RPMI7951 (cell line): ENCODE data around the gene MRTFB. TPM values are rescaled to one million over a fixed set of nuclear protein-coding genes. Genes with fewer than 3 reads are reported as not detected.

ENCODE experiments used
- DNase-seq: peaks from one replicate; pipeline ENCODE4 v3.0.0-alpha.2; 2012; ENCODE audit warnings: low read depth
- total RNA-seq: library from RNA; depleted of rRNA; stranded (reverse); fragments of >200 nt; shearing (Covaris generic); gene quantifications from 2 replicates; pipeline ENCODE4 v1.2.3, GENCODE V29; 2014

MRTFB gene
- total RNA-seq, 1 experiment from 2014 or later: 6.2 TPM

DNA sequence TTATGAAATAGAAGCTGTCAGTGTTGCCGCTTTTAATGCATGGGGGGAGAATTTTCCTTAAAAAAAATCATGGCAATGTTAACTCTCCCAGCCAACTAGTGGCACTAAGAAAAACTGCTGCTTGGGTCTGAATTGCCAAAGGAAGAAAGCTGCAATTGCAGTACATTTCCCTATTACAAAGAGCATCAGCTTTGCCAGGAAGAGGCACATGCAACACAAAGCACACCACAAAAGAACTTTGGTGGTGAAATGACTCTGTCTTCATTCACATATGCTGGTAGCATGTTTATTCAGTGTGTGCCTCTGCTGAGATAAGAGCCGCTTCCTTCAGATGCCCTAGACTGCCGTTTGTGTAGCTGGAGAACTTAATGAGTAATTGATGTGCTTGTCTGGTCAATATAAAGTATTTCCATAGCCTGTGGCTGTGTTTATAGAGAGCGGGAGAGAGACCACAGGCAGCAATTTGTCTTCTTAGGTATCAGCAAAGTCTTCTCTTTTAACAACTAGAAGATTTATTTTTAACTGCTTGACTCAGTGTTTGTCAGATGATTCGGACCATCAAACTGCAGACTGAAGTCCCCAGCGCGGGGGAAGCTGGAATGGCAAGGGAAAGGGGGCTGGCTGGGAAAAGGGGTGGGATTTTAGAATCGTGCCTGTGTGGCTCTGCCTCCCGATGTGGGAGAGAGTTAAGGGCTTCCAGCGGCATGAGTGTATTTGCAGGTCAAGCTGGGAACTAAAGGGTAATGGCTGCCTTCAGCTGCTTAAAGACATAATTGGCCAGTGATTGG, 115.1 kb downstream of the MRTFB start:
- DNase-seq: peak; percentile 69

DNA sequence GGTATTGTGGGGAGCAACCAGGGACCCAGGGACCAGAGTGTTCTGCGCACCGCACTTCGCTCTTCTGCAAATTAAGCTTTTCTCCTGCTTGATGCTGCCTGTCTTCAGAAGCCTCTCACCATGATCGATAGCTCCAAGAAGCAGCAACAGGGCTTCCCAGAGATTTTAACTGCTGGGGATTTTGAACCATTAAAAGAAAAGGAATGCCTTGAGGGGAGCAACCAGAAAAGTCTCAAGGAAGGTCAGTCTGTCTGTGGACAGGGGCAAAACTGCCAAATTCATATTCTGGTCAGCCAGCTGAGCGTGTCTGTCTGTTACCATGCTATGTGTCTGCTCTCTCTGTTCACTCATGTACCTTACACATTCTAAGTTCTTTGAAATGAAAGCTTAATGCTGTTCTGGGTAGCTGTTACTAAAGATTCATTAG, 115.7 kb downstream of the MRTFB start:
- no peak for DNase-seq

DNA sequence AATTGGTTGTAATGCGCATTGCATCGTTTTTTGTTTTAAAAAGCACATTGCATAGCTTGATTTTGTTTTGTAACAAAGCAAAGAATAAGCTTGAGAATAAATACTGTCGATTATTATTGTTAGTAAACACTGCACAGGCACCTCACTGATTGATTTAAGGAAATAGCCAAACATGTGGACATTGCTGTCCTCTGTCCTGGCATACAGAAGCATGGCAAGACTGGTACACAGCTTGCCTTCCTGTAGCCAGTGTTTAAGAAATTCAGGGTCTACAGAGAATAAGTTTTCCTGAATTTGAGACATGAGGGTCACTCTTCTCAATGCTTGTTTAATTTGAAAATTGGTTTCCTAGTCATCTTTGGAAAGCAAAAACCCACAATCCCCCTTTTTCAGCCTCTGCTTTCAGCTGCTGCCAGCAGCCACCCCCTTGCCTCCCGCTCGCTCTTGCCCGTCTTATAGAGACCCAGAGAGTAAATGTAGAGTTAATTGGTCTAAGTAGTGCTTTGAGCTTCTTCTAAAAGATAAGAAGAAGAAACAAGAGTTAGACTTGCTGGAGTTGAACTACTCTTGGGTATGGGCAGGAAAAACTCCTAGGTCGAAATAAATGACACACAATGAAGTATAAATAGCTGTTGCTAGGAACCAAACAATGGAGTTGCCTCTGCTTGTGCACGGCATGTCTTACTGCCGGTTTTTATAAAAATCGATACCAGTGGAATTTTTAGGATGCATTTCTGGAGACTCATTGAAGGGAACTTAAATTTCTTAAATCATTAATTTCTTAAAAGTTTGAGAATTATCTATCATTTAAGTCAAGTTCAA, 116.6 kb downstream of the MRTFB start:
- DNase-seq: no peak

DNA sequence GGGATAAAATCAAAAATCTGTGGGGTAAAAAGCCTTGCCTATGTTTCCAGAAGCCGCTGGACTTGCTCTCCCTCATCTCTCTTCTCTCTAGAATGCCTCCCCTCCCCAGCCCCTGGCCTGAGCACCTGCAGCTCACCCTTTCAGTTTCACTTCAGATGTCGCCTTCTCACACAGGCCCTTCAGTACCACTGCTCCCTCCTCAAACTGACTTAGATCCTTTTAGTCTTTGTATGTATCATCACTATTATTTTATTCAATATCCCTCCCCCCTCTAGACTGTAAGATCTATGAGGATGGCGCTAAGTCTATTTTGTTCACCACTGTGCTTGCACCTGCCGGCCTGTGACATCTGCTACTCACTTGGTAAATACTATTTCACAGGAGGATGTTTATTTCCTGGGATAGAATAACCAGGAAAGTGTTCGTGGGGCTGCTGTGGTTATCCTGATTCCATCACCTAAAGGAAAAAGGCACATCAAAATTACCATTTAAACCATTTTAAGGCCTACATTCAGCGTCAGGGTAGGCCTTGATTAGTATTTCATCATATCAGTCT, 122.3 kb downstream of the MRTFB start:
- DNase-seq: no peak

DNA sequence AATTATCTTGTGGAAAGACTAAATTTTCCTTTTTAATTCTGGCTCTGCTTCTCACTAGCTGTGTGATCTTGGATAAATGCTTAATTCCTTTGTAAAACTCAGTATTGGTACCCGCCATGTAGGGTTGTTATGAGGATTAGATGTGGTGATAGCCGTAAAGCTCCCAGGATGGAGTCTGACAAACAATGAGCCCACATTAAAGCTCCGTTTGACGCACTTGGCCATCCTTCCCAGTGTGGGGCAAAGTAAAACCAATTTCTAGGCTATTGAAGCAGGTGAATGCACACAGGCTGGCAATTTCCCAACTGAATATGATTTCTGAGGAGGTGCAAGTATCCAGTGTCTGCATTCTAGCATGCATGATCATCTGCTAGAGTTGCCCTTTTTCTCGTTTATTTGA, 123.6 kb downstream of the MRTFB start:
- DNase-seq: no peak

DNA sequence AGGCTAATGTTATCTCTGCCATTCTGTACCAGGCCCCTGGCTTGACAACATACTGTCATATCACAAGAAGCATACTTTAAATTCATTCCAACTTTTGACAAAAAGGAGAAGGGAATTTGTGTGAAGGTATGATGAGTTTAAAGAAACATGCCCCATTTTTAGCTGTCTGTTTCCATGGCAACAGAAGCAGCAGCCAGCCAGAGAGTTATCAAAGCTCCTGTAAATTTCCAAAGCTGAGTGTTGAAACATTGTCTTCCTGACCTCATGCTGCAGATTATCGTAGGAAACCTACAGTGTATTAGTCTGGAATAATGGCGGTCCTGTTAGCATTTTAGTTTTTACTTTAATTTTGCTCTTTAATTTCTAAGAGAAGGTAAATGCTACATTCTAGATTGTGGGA, 124.9 kb downstream of the MRTFB start:
- DNase-seq: no peak

DNA sequence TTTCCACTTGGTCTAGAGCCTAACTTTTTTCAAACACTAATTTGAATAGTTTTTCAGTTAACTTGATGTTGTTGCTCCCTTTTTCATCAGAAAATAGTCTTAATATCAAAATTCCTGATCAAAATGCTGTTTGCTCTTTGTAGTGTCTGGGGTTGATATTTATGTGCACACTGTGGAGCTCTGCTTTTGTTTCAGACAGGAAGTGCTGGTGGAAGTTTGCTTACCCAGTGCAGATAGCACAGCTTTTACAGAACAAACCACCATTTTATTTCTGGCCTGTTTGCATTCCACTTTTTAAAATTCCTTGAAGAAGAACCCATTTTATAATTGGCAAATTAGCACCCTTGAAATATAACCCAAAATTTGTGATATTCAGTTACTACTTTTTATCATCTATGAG, 125.4 kb downstream of the MRTFB start:
- no peak for DNase-seq

DNA sequence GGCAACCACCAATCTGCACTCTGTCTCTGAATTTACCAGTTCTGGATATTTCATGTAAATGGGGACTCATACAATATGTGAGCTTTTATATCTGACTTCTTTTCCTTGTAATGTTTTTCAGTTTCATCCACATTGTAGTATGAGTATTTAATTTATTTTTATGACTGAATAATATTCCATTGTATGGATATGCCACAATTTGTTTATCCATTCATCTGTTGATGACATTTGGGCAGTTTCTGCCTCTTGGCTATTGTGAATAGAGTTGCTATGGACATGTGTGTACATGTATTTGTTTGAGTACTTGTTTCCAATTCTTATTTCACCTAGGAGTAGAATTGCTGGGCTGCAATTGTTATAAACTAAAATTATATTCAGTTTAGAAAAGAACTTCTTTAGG, 126.9 kb downstream of the MRTFB start:
- DNase-seq: no peak

DNA sequence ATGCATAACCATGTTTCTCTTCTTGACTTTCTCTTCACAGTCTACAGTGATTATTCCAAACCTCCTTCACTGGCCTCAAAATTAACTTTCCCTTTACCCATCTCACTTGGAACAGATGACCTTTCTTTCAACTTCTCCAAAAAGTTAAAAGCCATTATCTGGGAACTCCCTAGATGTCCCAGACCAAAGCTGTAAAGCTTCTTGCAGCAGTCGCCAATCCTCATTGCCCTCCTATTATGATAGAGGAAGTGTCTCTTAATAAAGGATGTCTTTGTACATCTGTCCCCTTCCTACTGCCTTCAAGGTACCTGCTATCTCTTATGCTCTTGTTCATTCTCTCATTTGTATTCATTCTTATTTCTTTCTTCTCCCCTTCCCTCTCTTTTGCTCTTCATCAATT, 127.5 kb downstream of the MRTFB start:
- no peak for DNase-seq

DNA sequence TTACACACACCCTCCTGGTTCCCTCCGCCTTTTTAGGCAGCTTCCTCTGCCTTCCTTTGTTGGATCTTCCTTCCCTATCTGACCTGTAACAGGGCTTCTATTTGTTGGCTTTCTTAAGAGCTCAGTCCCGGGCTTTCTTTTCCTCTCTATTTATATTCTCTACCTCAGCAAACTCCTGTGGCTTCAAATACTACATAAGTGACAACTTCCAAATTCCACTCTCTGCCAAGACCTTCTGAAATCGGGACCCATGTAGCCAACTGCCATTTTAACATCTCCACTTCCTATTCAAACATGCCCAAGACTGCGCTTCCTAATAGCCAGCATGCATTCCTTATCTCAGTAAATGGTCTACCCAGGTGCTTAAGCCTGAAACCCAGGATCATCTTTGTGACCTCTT, 128.1 kb downstream of the MRTFB start:
- DNase-seq: no peak

DNA sequence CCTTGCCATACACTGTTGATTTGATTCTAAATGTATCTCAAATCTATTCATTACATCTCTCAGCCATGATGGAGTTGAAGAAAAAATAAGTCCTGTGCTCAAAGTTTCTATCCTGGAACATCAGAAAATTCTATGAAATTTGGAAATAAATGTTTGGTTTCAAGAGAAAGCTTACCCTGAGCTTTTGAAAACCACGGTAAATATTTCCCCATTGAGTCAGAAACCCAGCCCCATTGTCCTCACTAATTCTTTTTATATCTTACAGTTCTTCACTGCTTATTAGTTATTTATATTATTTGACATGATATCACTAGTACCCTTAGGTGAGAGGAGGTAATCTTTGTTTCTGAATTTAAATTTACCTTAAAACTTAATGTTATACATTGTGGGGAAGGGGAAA, 128.5 kb downstream of the MRTFB start:
- DNase-seq: peak; percentile 8

DNA sequence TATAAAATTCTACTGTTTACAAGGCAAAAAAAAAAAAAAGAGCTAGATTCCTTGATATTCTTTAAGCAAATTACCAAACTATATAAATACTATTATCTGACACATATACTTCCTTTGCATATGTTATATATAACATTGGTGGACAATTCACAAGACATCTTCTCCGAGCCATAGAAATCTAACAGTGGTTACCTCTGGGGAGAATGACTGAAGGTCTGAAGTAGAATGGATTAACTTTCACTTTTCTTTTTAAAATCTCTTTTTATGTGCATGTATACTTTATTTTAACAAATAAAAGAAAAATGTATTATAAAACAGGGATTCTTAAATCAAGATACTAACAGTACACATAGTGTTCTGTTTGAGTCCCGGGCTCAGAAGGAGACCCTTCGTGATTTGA, 131.0 kb downstream of the MRTFB start:
- DNase-seq: no peak

DNA sequence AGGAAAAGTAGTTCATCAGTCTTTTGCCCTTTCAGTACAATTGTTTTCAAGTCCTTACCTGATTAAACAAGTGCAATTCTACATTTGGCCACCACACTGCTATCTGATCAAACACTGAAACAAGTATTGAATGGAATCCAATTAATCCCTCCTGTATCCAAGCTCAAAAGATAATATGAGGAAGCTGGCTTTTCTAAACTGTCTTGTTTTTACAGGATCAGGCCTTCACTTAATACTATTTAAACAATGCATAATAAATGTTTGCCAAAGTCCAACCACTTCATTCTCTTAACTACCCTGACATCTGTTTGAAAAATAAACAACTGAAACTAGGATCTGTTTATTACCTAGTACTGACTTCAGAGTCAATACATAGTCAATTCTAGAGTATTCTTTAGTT, 131.6 kb downstream of the MRTFB start:
- DNase-seq: no peak

DNA sequence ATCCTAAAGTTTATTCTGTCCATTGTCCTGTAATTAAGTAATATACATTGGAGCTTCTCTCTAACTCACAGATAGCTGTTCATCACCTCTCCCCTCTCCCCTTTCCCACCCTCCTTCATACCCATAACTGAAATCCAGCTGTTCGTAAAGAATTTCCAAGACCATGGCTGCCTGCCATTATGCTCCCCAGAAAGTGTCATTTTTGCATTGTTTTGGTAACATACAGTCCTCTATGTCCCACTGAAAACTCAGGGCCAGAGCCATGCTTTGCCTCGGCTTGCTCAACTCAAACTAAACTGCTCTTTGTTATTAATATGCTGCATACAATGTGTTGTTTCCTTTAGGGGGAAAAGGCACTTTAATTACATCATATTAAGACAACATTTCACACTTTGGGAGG, 132.0 kb downstream of the MRTFB start:
- DNase-seq: no peak

DNA sequence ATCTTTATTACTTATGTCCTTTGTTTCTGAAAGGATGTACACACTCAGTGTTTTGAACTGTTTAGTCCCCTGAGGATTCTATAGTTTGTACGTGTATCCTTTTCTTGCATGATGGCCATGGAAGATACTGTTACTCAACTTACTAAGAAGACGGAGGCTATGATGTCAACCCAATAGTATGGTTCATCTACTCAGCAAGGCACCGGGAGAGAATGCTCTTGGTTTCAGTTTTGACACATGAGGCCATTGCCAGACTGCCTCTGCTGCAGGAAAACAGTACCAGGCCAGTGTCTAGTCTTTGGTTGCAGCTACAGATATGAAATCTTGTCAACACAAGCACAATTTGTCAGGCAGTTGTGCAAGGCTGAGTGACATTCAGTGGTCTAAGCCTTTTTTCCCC, 134.5 kb downstream of the MRTFB start:
- no peak for DNase-seq

DNA sequence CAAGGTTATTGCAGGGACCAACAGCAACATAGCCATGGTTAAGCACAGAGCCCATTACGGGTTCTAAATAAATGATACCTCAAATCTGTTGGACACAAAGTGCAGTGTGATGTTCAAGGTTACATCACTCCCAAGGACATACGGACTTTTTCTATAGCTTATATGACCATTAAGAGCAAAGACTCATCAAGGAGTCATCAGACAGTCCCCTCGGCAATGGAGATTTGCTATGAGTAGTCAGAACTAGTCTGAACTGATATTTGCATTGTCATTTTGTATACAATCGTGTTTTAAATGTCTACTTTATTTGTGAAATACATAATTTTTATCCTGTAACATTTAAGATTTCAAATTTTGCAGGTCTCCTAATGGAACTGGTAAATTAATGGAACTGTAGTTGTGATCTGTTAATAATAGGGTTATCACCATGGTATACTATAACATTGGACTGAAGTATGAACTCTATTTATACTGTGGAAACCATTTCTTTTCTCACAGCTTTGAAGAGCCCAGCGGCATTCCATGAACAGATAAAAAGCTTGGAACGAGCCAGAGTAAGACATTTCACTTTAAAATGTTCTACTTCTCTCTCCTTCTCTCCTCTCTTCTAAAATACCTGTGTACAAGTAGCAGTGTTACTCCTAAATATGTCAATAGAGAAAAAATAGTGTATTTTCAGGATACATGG, 140.9 kb downstream of the MRTFB start:
- DNase-seq: no peak

DNA sequence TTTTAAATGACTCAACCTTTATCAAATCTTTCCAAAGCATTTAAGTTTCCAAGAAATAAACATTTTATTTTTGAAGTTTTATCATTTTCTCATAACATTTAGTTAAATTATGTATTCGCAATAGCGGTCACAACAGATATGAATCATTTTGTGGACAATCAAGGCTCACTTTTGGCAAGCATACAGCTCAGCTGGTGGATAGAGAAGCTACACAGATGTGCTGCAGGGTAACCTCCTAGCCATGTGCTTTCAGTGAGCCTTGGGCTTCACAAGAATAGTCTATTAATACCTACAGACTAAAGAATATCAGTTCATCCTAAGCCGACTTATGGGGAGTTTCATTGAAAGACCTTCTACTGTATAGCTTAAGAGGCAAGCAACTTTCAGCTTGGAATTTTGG, 144.8 kb downstream of the MRTFB start:
- no peak for DNase-seq

DNA sequence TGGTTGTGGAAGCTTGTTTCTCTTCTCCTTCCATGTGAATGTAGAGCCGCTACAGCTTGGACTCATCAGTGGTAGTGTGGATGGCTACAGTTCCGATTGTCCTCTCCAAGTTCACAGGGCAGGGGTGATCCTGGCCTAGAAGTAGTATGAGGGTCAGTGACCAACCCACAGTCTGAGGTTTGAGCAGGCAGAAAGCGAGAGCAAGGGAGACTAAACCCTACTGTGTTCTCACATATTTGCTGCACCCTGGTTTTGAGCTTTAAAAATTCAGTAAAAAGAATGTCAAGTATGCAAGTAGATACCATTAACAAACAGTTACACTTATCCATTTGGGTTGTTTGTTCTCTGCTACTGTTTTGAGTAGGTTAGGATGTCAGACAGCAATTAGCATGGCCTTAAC, 148.9 kb downstream of the MRTFB start:
- no peak for DNase-seq

DNA sequence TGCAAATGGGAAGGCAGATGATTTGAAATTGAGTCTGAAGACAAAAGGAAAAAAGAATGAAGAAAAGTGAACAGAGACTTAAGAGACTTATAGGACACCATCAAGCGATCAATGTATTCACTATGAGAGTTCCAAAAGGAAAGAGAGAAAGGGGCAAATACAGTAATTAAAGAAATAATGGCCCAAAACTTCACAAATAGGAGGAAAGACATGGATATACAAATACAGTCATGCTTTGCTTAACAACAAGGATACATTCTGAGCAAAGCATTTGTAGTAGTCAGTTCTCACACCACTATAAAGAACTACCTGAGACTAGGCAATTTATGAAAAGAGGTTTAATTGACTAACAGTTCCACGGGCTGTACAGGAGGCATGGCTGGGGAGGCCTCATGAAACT, 152.5 kb downstream of the MRTFB start:
- no peak for DNase-seq

DNA sequence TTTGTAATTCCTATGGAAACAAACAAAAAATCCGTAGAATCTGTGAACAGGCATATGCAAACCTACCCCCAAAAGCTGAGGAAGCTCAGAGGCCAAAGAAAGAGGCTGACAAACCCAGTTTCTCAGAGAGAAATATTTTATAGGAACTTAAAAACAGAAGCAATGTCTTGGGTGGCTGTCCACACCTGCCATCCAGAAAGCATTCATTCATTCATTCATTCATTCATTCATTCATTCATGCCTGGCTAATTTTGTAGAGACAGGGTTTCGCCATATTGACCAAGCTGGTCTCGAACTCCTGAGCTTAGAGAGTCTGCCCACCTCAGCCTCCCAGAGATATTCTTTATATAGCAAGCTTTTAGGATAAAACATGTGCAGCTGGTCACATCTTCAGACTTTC, 154.3 kb downstream of the MRTFB start:
- DNase-seq: no peak

DNA sequence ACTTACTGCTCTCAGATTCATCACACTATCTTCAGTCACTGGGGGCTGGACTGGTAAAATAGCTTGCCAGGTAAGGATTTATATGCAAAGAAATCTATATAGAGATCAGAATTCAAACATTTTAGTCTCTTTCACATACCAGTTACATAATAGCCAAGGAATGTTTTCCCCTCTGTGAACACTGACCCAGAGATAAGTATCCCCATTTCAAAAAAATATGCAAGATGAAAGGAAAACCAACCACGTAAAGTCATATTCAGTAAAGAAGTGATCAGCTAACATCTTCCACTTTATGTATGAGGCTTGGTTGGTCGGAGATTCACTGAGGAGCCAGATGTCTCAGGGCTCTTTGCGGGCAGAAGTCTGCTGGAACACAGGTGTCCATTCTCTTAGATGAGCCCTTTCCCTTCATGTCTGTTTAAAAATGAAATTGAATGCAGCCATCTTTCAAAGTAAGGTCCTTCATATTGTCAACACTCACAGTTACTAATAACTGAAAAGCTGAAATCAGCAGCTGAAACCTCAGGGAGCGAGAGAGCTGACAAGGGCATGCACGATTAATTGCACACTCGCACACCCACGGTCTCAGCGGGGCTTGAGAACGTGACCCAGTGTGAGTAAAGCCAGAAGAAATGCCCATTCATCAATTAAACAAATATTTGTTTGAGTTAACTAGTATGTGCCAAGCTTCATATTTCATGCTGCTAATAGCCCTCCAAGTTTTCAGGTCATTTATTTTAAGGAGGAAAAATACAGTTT, 161.2 kb downstream of the MRTFB start:
- no peak for DNase-seq

DNA sequence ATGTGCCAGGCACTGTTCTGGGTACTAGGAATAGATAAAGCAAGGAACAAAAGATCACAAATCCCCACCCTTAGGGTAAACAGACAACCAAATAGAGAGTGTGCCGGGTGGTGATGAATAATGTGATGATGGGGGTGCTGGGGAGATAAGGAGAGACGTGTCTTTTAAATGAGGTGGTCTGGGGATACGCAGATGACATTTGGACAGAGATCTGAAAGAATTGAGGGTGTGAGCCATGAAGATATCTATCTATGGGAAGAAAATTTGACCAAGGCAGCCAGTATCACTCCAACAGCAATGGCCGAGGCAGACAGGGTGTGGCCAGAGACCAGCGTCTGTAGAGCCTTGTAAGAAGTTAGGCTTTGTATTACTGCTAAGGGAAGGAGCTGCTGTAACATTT, 165.3 kb downstream of the MRTFB start:
- DNase-seq: no peak
